ENCODE measurements around the gene ANGPTL5.
A peak's percentile ranks its signal among the peaks of the same experiment; 100 is the strongest.
"Not testable (repeated sequence)": the region's sequence is repeated elsewhere in the genome, so short reads cannot be mapped to it uniquely, and the experiment has no call there.

The ANGPTL5 gene

DNA sequence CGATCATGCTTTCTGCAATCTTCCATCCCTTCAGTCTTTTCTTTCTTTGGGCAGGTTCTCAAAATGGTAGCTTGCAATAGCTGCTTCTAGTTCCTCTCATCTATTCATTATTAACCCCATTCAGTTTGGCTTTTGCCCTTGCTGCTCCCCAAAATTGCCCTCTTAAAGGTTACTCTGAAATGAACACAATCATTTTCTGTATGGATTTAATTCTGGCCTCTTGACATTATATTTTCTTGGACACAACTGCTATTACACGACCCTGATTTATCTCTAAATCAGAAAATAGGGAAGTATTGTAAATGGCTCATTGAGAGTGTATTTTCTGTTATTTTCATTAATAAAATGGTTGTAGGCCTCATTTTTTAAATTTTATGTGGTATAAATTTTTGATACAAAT is at the start of gene ANGPTL5:
ANGPTL5 (minus strand) TSS at position 101 of the 400 bp plus-strand sequence. CDS start 8,613 bp downstream, outside the sequence.
- no peak for DNase-seq

GRCh38 chr11:101964200-101964599 is 47.9 kb upstream of the ANGPTL5 start:
- DNase-seq = not testable (repeated sequence)

DNA sequence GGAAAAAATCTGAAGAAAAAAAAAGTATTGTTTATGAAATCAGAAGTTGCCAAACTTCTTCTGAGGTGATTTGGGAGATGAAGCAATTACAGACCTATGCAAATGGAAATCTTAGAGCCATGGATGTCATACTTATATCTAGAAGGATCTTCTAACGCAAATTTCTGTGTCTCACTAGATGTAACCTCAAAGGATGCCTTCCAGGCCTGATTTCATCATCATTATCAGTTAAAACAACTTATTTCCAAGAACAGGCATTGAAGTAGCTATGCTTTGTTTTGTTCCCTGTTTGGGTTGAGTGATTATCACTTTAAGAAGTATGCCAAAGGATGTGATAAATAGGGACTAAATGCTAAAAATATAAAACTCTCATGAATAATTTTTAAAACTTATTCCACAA is 43.9 kb upstream of the ANGPTL5 start:
- no peak for DNase-seq

DNA sequence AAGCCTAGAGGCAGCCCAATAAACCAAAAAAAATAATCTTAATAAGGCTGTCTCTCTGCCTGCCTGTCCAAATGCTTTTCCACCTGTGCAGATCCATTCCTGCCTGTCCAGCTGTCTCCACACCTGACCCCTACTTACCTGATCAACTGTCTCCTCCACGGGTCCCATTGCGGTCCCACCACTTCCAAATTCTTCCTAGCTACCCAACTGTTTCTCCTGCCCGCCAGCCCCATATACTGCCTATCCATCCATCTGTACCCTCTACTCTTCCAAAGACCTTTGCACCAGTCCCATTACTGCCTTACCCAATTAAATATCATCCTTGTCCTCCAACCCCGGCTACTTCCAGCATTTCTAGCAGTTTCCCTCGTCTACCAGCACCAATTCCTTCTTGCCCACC is 39.4 kb upstream of the ANGPTL5 start:
- DNase-seq = no peak

DNA sequence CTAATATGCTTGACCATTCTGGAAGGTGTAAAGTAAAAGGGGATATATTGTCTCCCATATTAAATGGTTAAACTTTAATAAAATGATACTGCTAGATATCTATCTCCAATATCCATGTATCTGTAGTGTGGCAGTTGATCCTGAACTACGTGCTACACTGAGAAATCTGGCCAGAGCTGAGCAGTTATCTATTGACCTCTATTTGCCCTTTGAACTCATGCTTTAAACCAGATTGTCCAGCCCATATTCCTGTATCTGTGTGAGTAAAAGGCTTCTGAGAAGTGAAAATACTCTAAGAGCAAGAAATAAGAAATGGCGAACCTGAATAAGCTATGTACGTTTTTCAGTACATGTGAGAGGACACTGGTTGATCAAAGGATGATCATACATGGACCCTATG is 39.0 kb upstream of the ANGPTL5 start:
- no peak for DNase-seq

DNA sequence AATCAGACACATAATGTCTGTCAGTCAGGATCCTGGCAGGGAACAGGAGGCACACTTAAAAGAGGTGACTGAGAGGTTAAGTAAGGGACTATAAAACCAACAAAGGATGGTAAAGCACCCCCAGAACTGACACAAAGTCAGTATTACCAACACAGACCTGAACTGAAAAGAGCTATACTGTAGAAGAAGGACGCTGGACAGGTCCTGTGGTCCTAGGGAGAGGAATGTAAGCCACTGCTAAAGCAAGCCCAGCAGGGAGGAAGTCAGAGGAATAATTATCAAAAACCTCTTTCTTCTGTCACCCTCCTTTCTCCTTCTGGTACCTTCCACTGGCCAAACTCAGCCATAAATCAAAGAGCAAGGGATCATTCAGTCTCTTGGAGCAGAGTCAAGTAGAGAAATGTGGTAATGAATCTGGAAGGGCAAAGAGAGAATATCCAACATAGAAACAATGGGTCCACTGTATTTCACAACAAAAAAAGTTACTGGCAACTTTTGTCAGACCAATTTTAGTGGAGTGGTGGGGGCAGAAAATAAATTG is 33.4 kb upstream of the ANGPTL5 start:
- no peak for DNase-seq

GRCh38 chr11:101945448-101945847 is 29.1 kb upstream of the ANGPTL5 start:
- no peak for DNase-seq

DNA sequence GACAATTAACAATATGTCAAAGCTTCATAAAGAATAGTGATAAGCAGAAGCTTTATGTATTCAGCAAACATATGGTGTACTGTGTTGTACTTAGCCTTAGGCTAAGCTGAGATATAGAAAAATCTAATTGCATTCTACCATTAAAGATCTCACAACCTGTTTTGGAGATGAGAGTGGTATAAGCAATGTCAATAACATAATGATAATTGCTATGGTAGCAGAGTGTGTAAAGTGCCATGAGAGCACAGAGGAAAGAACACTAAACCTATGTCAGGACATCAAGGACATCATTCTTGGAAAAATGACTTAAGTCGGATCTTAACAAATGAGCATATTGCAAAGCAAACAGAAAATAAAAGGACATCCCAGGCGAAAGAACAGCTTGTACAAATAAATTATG is 28.6 kb upstream of the ANGPTL5 start:
- DNase-seq = no peak

- no peak for DNase-seq
Observed at GRCh38 chr11:101940901-101941520, 24.7 kb upstream of the ANGPTL5 start.

- DNase-seq = no peak
Observed at GRCh38 chr11:101931692-101932091, 15.4 kb upstream of the ANGPTL5 start.

- DNase-seq = no peak
Observed at GRCh38 chr11:101929294-101929915, 13.1 kb upstream of the ANGPTL5 start.

GRCh38 chr11:101923554-101923953 is 7.2 kb upstream of the ANGPTL5 start:
- no peak for DNase-seq

GRCh38 chr11:101920992-101921391 is 4.7 kb upstream of the ANGPTL5 start:
- no peak for DNase-seq

DNA sequence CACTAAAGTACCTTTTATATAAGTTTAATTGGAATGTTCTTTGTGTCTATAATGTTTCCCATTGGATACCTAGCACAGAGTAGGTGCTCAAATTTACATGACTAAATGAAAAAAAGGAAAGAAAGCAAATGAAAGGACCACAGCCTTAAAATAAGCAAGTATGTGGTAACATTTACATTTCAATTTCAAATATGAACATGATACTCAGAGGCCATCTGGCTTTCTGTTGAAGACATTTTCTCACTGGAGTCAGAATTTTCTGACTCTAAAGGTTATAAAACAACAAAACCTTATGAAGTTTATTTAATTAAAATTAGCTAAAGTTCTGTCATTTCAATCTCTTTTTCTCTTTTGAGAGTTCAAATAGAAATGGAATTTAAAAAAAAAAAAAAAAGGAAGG is 904 bp upstream of the ANGPTL5 start:
- DNase-seq = no peak

GRCh38 chr11:101915791-101916291 is 481 bp downstream of the ANGPTL5 start:
- no peak for DNase-seq

GRCh38 chr11:101914738-101915426 is 1.4 kb downstream of the ANGPTL5 start, which contains the start of gene CEP126:
TSS of gene CEP126 (plus strand) at chr11:101915010. CDS start at chr11:101915285, 275 bp downstream.
- DNase-seq = peak; percentile 59

GRCh38 chr11:101914341-101914737 is 2.0 kb downstream of the ANGPTL5 start:
- no peak for DNase-seq

DNA sequence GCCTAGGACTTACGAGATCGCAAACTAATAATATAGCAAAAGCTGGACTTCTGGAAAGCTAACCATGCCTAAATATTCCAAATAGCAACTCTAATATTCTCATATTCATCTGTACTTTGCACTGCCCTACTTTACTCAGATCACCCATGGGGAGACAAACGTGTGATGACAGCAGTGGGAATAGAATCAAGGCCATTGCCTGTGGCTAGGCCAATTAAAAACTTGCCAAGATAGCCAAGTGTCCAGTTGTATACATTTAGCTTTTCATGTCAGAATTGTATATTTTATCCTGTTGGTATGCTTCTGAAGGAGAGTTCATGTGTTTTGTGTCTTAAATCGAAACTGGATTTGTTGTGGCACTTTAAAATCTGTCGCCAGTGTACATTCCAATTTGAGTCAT is 2.7 kb downstream of the ANGPTL5 start:
- no peak for DNase-seq

DNA sequence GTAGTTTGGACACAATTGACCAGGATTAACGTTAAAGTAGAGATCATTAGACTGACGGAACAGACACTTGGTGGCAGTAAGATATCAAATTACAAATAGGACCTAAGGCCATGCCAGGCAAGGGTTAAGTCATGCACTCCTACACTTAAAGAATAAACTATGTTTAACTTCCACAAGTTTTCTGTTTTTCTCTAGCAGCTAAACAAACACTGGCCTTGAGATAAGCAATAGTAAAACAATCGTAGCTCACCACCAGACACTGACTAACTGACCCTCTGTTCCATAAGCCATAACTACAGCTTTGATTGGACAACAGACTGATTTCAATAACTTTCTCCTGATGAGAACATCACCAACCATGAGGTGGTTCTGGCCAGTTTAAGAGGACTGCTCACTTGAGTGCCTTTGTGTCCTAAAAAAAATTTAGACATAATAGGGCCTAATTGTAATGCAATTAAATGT is 3.5 kb downstream of the ANGPTL5 start:
- no peak for DNase-seq

DNA sequence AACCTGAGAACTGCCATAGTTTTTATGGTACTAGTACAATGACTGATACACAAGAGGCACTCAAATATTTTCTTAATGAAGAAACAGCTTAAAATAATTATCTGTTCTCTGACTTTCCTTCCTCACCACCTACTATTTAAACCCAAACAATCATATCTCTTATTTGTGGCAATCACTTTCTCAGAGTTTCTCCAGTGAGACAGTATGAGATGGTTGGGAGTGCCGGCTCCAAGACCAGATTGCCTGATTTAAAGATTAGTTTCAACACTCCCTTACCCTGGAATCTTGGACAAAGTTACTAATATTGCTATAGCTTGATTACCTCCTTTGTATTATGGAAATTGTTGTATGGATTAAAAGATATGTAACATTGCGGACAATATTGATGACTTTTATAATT is 7.2 kb downstream of the ANGPTL5 start:
- DNase-seq = no peak

DNA sequence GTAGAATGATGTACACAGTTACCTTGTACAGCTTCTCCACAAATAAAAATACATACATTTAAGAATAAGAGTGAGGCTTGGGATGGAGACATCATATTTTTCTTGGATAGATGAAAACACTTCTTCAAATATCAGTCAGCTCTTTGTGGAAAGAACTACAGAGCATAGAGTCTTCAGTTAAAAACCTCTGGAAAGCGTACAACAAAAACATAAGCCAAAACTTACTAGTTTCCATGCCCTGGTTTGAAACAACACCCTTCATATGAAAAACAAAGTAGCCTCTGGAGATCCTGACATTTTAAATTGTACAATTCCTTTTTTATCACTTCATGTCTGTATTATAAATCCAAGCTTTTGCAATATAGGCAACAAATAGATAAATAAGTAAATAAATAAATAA is 8.5 kb downstream of the ANGPTL5 start:
- DNase-seq = no peak

DNA sequence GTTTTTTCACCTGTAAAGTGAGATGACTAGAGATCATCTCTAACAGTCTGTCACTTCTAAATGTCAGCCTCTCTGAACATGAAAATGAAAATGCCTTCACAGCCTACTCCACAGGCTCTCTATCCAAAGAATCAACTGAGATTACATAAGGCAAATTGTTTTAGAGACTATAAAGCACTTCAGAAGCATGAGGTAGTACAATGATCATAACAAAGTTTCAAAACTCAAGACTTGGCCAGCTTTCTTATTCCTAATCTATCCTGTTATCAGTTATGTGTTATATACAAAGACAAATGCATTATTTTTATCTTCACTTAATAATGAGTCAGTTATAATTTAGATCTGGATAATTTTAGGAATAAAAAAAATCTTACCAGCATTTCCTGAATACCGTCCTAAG is 21.8 kb downstream of the ANGPTL5 start:
- DNase-seq = no peak

- DNase-seq = no peak
Observed at GRCh38 chr11:101889767-101890166, 26.6 kb downstream of the ANGPTL5 start.

DNA sequence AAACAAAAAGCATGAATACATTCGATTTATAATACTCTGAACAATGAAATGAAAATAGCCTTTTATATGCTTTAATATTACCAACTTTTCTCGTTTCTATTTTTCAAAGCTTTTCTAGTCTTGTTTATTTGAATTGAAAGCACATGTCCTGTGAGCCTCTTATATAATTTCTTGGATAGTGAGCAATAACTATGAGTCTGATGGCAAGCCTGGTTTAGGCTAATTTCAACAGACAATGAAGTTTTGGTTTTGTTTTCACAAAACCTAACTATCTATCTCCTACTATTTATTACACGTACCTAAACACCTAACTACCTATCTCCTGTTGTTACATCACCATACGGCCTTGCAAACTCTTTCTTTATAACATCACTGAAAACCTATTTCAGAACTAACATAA is 30.7 kb downstream of the ANGPTL5 start:
- DNase-seq = no peak

All from NCI-H1694 (cell line).